Colonic mucosa (tissue), 4 donors: ENCODE measurements around the gene NACC2. TPM values are rescaled to one million over a fixed set of nuclear protein-coding genes. Genes with fewer than 3 reads are reported as not detected.

ENCODE experiments used
- DNase-seq: peaks from one replicate; pipeline ENCODE4 v3.0.0-alpha.2; 2020
- H3K27ac ChIP-seq: fragments of 200-600 bp; one replicate; pipeline ENCODE4 v1.8.0; 2021
- H3K27me3 ChIP-seq: fragments of 200-600 bp; one replicate; pipeline ENCODE4 v1.8.0; 2021
- H3K36me3 ChIP-seq: fragments of 200-600 bp; one replicate; pipeline ENCODE4 v1.8.0; 2021
- H3K4me1 ChIP-seq: fragments of 200-600 bp; one replicate; pipeline ENCODE4 v1.8.0; 2021; ENCODE audit warnings: mild to moderate bottlenecking
- H3K4me3 ChIP-seq: fragments of 200-600 bp; one replicate; pipeline ENCODE4 v1.8.0; 2021
- H3K9ac ChIP-seq, 2 donors: one replicate each; pipeline ENCODE4 v1.7.0; 2013; ENCODE audit warnings: control low read depth in 2 of 2, low read depth in 2 of 2, low read length in 2 of 2
- H3K9me3 ChIP-seq: fragments of 200-600 bp; one replicate; pipeline ENCODE4 v1.8.0; 2021
- CTCF ChIP-seq: fragments of 200-600 bp; IDR thresholded peaks from one replicate; pipeline ENCODE4 v1.8.0; 2022; ENCODE audit warnings: antibody characterized with exemption, mild to moderate bottlenecking
- intact Hi-C: fragments of 100-400 bp; cut with DNase I; formaldehyde crosslinking; loops from one replicate; pipeline ENCODE4 v1.14.1; 2022
- total RNA-seq, 2 donors: library from RNA; stranded (reverse); fragmentation: NEBNext Ultra II Directional in 1 of 2; extraction: Animal tissue kit (Norgen Biotek cat#: 25700) in 1 of 2; gene quantifications; one replicate each; pipeline ENCODE4 v1.2.1, GENCODE V29; 2021
- donor health status: healthy.
- donor health status: DM: no; HTN: no; CAD: no.
- donor health status: DM: no; HTN: no; CAD: no.

NACC2 gene
- total RNA-seq, 2 donors from 2014 or later, result 20.3 to 21.0 TPM

GRCh38 chr9:136090768-136091581 lies 4.1 kb downstream of the NACC2 start:
- Histone ChIP-seq H3K9ac (peak overlapping the region; percentile 34 to 56), H3K27me3 (no peaks in the 10 kb centered on the region), H3K27ac (peak overlapping the region; percentile 17), H3K4me1 (peaks cover 9% of the 10 kb centered on the region), H3K4me3 (no peak overlapping the region), H3K36me3 (no peaks in the 10 kb centered on the region), H3K9me3 (no peaks in the 10 kb centered on the region)
- no peak for DNase-seq
- TF ChIP-seq CTCF, result no peak
- intact Hi-C loops, result no loop called here

GRCh38 chr9:136090056-136090735 lies 4.9 kb downstream of the NACC2 start:
- no peaks in the 10 kb centered on the region for H3K36me3 ChIP-seq
- intact Hi-C loops, result no loop called here
- H3K27ac ChIP-seq, result no peak overlapping the region
- no peaks in the 10 kb centered on the region for H3K9me3 ChIP-seq
- peaks cover 8% of the 10 kb centered on the region for H3K4me1 ChIP-seq
- H3K27me3 ChIP-seq, result no peaks in the 10 kb centered on the region
- no peak overlapping the region for H3K4me3 ChIP-seq
- no peak for TF ChIP-seq CTCF
- peak overlapping the region in 1 of 2 donors; percentile 23 for H3K9ac ChIP-seq
- no peak for DNase-seq

GRCh38 chr9:136089697-136090045 lies 5.4 kb downstream of the NACC2 start:
- no peak for TF ChIP-seq CTCF
- H3K4me1 ChIP-seq, result peaks cover 8% of the 10 kb centered on the region
- H3K27ac ChIP-seq, result no peak overlapping the region
- DNase-seq, result no peak
- no peak overlapping the region for H3K9ac ChIP-seq
- H3K9me3 ChIP-seq, result no peaks in the 10 kb centered on the region
- intact Hi-C loops, result no loop called here
- no peaks in the 10 kb centered on the region for H3K36me3 ChIP-seq
- H3K4me3 ChIP-seq, result no peak overlapping the region
- no peaks in the 10 kb centered on the region for H3K27me3 ChIP-seq

- intact Hi-C loops, result no loop called here
- peaks cover 8% of the 10 kb centered on the region for H3K4me1 ChIP-seq
- no peaks in the 10 kb centered on the region for H3K27me3 ChIP-seq
- TF ChIP-seq CTCF, result no peak
- H3K4me3 ChIP-seq, result no peak overlapping the region
- H3K36me3 ChIP-seq, result no peaks in the 10 kb centered on the region
- no peak overlapping the region for H3K27ac ChIP-seq
- no peak overlapping the region for H3K9ac ChIP-seq
- DNase-seq, result no peak
- no peaks in the 10 kb centered on the region for H3K9me3 ChIP-seq
These were observed 6.0 kb downstream of the NACC2 start for GRCh38 chr9:136088939-136089696.

GRCh38 chr9:136088481-136088938 lies 6.6 kb downstream of the NACC2 start:
- Histone ChIP-seq H3K9me3 (no peaks in the 10 kb centered on the region), H3K9ac (no peak overlapping the region), H3K36me3 (no peaks in the 10 kb centered on the region), H3K27me3 (no peaks in the 10 kb centered on the region), H3K4me3 (no peak overlapping the region), H3K27ac (no peak overlapping the region), H3K4me1 (peaks cover 8% of the 10 kb centered on the region)
- TF ChIP-seq CTCF, result no peak
- intact Hi-C loops, result no loop called here
- DNase-seq, result no peak
